Left lung (tissue), 10 donors: ENCODE measurements around the gene TRIM4. TPM values are rescaled to one million over a fixed set of nuclear protein-coding genes. Genes with fewer than 3 reads are reported as not detected.

ENCODE experiments used
- ATAC-seq: fragments of 200-7000 bp; cut with Tn5 transposase; one replicate; pipeline ENCODE4 v1.9.1; 2020; ENCODE audit warnings: moderate library complexity
- DNase-seq, 4 donors: peaks; one replicate each; pipeline ENCODE4 v3.0.0-alpha.2; 2013 to 2020
- H3K27ac ChIP-seq, 2 donors: fragments of 200-600 bp; sonication (generic) in 1 of 2; one replicate each; pipeline versions ENCODE4 v1.5.0 to v1.8.0; 2020 to 2021
- H3K27me3 ChIP-seq, 2 donors: fragments of 200-600 bp; sonication (generic) in 1 of 2; one replicate each; pipeline versions ENCODE4 v1.5.0 to v1.8.0; 2020 to 2021
- H3K36me3 ChIP-seq, 2 donors: fragments of 200-600 bp; sonication (generic) in 1 of 2; one replicate each; pipeline versions ENCODE4 v1.5.0 to v1.8.0; 2020 to 2021
- H3K4me1 ChIP-seq, 2 donors: fragments of 200-600 bp; one replicate each; pipeline ENCODE4 v1.8.0; 2021
- H3K4me3 ChIP-seq, 2 donors: fragments of 200-600 bp; sonication (generic) in 1 of 2; one replicate each; pipeline versions ENCODE4 v1.5.0 to v1.8.0; 2020 to 2021; ENCODE audit warnings: mild to moderate bottlenecking in 1 of 2
- H3K9me3 ChIP-seq, 2 donors: fragments of 200-600 bp; sonication (generic) in 1 of 2; one replicate each; pipeline versions ENCODE4 v1.5.0 to v1.8.0; 2020 to 2021
- intact Hi-C, 2 donors: fragments of 100-400 bp; cut with DNase I; formaldehyde crosslinking; loops; one replicate each; pipeline versions ENCODE4 v1.11.2 to v1.14.2; 2022
- polyA plus RNA-seq, 6 donors: library from polyadenylated mRNA; unstranded; fragments of 120-200 nt; gene quantifications; one replicate each; pipeline ENCODE4 v1.2.1, GENCODE V29; 2013; ENCODE audit not compliant: insufficient read length in 6 of 6
- total RNA-seq, 2 donors: library from RNA; stranded (reverse); fragmentation: NEBNext Ultra II Directional; extraction: Animal tissue kit (Norgen Biotek cat#: 25700); gene quantifications; one replicate each; pipeline ENCODE4 v1.2.1, GENCODE V29; 2021
- TF ChIP-seq, protein P1 (sequence below), 2 donors: fragments of 200-600 bp; sonication (generic) in 1 of 2; IDR thresholded peaks; one replicate each; pipeline versions ENCODE4 v1.5.0 to v1.8.0; 2021; ENCODE audit warnings: antibody characterized with exemption in 2 of 2
- donor health status: DM: no; HTN: yes; CAD: no.
- donor health status: DM: no; HTN: no; CAD: no.

The TRIM4 gene
- total and polyA plus RNA-seq, 8 donors: 23.6 to 45.2 (median 37.6) TPM

DNA sequence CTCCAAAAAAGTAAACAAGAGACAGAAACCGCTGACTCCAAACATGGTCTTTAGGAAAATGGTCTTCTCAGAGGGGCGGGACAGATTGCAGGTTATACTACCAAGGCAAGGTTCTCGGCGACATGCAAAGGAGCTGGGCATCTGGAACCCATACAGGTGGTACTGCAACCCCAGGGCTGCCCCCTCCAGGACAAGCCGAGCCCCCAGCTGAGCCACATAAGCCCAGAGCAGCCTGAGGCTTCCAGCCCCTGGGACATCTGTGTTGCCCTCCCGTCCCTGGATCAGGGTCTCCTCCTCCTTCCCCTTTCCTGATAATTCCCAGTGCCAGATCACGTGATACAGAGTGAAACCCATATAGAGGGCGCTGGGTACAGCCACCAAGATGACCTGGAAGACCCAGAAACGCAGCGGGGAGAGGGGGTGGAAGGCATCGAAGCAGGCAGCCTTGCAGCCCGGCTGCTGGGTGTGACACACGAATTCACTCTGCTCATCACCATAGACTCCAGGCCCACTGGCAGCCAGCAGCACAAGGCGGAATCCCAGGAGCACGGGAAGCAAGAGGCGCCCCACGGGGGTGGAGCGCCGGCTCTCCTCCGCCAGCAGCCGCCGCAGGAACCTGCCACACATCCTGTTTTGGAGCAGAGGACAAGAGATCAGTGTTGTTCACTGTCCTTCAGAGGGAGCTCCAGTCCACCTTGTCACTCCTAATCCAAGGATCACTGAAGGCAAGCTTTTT is 9.8 kb upstream of the TRIM4 start, which contains the start of gene GJC3:
Gene GJC3 (minus strand): TSS at position 627 of the 736 bp plus-strand sequence. CDS start 0 bp downstream, at position 627.
- Histone ChIP-seq H3K9me3 (no peaks in the 10 kb centered on the region), H3K36me3 (no peaks in the 10 kb centered on the region), H3K4me3 (peak within 1 kb of the TSS in 1 of 2 donors; percentile 25), H3K27me3 (peaks cover 0 to 26% of the 10 kb centered on the region in 2 donors), H3K27ac (peak within 1 kb of the TSS in 1 of 2 donors; percentile 25), H3K4me1 (peaks cover 0 to 8% of the 10 kb centered on the region in 2 donors)
- intact Hi-C loops: loop anchor here in 1 of 2 donors (10.0 kb wide), 1 partner anchor 46 kb away; the partner anchor contains the start of gene AZGP1
- DNase-seq (peak in 3 of 4 donors; percentile 28 to 86 (median 53)), ATAC-seq (peak; percentile 99)
- TF ChIP-seq, protein P1, sequence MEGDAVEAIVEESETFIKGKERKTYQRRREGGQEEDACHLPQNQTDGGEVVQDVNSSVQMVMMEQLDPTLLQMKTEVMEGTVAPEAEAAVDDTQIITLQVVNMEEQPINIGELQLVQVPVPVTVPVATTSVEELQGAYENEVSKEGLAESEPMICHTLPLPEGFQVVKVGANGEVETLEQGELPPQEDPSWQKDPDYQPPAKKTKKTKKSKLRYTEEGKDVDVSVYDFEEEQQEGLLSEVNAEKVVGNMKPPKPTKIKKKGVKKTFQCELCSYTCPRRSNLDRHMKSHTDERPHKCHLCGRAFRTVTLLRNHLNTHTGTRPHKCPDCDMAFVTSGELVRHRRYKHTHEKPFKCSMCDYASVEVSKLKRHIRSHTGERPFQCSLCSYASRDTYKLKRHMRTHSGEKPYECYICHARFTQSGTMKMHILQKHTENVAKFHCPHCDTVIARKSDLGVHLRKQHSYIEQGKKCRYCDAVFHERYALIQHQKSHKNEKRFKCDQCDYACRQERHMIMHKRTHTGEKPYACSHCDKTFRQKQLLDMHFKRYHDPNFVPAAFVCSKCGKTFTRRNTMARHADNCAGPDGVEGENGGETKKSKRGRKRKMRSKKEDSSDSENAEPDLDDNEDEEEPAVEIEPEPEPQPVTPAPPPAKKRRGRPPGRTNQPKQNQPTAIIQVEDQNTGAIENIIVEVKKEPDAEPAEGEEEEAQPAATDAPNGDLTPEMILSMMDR (IDR thresholded peaks at IDR 0.05): peak; percentile 13 to 18

DNA sequence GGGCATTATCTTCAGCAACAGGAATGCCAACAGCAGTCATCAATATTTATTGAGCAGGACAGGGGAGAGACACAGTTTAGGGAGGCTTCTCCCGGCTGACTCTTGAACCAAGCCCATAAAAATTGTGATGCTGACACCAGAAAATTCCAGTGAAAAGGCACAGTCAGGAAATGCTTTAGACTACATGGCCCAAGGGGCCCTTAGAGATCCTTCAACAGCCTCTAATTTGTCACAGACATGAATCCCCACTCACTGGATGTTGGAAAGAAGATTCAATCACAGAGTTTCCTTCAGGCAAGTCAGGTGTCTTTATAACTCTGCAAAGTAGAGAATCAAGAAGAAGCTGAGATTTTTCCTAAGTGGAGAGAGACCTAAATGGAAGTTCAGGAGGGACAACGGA is 8.9 kb upstream of the TRIM4 start:
- no peaks in the 10 kb centered on the region for H3K9me3 ChIP-seq
- no peak for ATAC-seq
- no peak overlapping the region for H3K27ac ChIP-seq
- DNase-seq: no peak
- peaks cover 0 to 26% of the 10 kb centered on the region in 2 donors for H3K27me3 ChIP-seq
- TF ChIP-seq, protein P1 (IDR thresholded peaks at IDR 0.05): no peak
- no peaks in the 10 kb centered on the region for H3K36me3 ChIP-seq
- peaks cover 0 to 8% of the 10 kb centered on the region in 2 donors for H3K4me1 ChIP-seq
- no peak overlapping the region for H3K4me3 ChIP-seq
- intact Hi-C loops: loop anchor here in 1 of 2 donors (10.0 kb wide), 1 partner anchor 47 kb away; the partner anchor contains the start of gene AZGP1

DNA sequence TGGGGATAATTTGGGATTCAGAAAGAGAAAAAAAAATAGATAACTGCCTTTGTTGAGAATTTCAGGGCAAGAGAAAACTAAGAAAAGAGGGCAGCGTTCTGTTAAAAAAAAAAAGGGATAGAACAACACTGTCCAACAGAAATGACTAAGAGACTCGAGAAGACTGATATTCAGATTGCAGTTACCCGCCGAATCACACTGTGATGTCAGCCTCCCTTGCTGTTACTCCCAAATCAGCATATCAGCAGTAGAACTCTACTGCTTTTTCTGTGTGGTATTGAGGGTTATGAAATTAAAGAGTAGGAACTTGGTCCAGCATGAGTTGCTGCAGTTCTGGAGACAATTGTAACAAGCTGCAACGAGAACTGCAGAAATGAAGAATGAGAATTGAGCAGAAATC is 8.2 kb upstream of the TRIM4 start:
- Histone ChIP-seq H3K36me3 (no peaks in the 10 kb centered on the region), H3K9me3 (no peaks in the 10 kb centered on the region), H3K4me1 (peaks cover 0 to 8% of the 10 kb centered on the region in 2 donors), H3K4me3 (no peak overlapping the region), H3K27me3 (peaks cover 0 to 26% of the 10 kb centered on the region in 2 donors), H3K27ac (no peak overlapping the region)
- ATAC-seq: no peak
- intact Hi-C loops: loop anchor here in 1 of 2 donors (10.0 kb wide), 1 partner anchor 47 kb away; the partner anchor contains the start of gene AZGP1
- DNase-seq: no peak
- TF ChIP-seq, protein P1 (IDR thresholded peaks at IDR 0.05): no peak

DNA sequence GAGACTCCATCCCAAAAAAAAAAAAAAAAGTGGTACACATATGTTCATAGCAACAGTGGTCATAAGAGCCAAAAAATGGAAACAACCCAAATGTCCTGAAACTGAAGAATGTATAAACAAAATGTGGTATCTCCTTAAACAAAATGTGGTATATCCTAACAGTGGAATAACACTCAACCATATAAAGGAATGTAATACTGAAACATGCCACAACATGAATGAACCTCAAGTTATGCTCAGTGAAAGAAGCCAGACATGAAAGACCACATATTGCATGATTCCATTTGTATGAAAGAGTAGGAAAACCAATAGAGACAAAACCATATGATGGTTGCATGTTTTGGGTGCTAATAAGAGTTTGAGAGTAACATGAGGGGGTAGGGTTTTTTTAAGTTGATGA is 7.0 kb upstream of the TRIM4 start:
- TF ChIP-seq, protein P1 (IDR thresholded peaks at IDR 0.05): no peak
- Histone ChIP-seq H3K27me3 (peaks cover 0 to 26% of the 10 kb centered on the region in 2 donors), H3K4me3 (no peak overlapping the region), H3K4me1 (peaks cover 0 to 8% of the 10 kb centered on the region in 2 donors), H3K36me3 (no peaks in the 10 kb centered on the region), H3K27ac (no peak overlapping the region), H3K9me3 (no peaks in the 10 kb centered on the region)
- intact Hi-C loops: loop anchor here in 1 of 2 donors (10.0 kb wide), 1 partner anchor 48 kb away; the partner anchor contains the start of gene AZGP1
- ATAC-seq: no peak
- DNase-seq: no peak

DNA sequence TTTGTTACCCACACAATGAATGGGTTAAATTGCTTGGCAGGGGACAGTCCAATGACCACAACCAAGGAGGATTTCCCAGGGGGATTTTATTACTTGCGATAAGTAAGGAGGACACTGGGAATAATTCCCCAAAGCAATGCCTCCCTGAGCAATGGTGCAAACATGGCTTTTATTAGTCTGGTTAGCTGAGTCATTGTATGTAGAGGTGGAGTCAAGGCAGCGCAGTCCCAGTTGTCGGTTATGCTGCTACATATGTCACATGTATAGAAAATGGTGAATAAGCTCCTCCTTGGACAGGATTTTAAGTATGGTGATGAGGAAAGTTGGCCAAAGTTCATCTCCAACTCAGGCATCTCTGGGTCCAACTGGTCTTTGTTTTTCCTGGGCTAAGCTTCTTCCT is 3.9 kb upstream of the TRIM4 start:
- DNase-seq (no peak), ATAC-seq (no peak)
- Histone ChIP-seq H3K36me3 (no peaks in the 10 kb centered on the region), H3K9me3 (no peaks in the 10 kb centered on the region), H3K27ac (no peak overlapping the region), H3K4me3 (no peak overlapping the region), H3K27me3 (peaks cover 0 to 12% of the 10 kb centered on the region in 2 donors), H3K4me1 (peaks cover 4 to 5% of the 10 kb centered on the region in 2 donors)
- intact Hi-C loops: loop anchor here in 1 of 2 donors (10.0 kb wide), 1 partner anchor 52 kb away; the partner anchor contains the start of gene AZGP1
- TF ChIP-seq, protein P1 (IDR thresholded peaks at IDR 0.05): no peak
